Stomach (tissue), 4 donors: ENCODE measurements around the gene ACO2.

ENCODE experiments used
- EP300 ChIP-seq: sonication (generic); formaldehyde crosslinking; IDR thresholded peaks from one replicate; pipeline ENCODE4 v1.6.1; 2017; ENCODE audit warnings: antibody characterized with exemption
- POLR2A ChIP-seq, 4 donors: fragments of 450-650 bp; IDR thresholded peaks; one replicate each; pipeline ENCODE4 v1.6.1; 2016; ENCODE audit warnings: antibody characterized with exemption in 4 of 4, control low read depth in 2 of 4, mild to moderate bottlenecking in 1 of 4, moderate library complexity in 1 of 4
- POLR2AphosphoS5 ChIP-seq, 3 donors: sonication (generic); formaldehyde crosslinking; IDR thresholded peaks; one replicate each; pipeline ENCODE4 v1.6.1; 2016; ENCODE audit warnings: antibody characterized with exemption in 3 of 3
- TF ChIP-seq, protein P1 (sequence below), 7 experiments: fragments of 450-650 bp in 4 of 7; fragments of 200-600 bp in 3 of 7; sonication (generic) in 3 of 7; IDR thresholded peaks; one replicate each; pipeline ENCODE4 v1.5.1; 2016 to 2019; ENCODE audit warnings: antibody characterized with exemption in 7 of 7, control low read depth in 2 of 7, mild to moderate bottlenecking in 1 of 7

DNA sequence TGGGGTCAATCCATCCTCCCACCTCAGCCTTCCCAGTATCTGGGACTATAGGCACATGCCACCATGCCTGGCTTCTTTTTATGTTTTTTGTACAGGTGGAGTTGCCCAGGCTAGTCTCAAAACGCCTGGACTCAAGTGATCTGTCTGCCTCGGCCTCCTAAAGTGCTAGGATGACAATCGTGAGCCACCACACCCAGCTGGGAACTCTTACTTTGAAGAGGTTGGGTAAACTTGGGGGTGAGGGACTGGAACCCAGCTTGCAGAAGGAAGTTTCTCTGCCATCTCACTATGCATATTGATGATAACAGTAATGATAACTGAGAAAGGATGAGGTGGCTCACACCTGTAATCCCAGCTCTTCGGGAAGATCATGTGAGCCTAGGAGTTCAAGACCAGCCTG lies 35.9 kb downstream of the ACO2 start:
- TF ChIP-seq POLR2AphosphoS5 (IDR thresholded peaks at IDR 0.05) = no peak
- TF ChIP-seq, protein P1, sequence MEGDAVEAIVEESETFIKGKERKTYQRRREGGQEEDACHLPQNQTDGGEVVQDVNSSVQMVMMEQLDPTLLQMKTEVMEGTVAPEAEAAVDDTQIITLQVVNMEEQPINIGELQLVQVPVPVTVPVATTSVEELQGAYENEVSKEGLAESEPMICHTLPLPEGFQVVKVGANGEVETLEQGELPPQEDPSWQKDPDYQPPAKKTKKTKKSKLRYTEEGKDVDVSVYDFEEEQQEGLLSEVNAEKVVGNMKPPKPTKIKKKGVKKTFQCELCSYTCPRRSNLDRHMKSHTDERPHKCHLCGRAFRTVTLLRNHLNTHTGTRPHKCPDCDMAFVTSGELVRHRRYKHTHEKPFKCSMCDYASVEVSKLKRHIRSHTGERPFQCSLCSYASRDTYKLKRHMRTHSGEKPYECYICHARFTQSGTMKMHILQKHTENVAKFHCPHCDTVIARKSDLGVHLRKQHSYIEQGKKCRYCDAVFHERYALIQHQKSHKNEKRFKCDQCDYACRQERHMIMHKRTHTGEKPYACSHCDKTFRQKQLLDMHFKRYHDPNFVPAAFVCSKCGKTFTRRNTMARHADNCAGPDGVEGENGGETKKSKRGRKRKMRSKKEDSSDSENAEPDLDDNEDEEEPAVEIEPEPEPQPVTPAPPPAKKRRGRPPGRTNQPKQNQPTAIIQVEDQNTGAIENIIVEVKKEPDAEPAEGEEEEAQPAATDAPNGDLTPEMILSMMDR (IDR thresholded peaks at IDR 0.05) = no peak
- TF ChIP-seq POLR2A (IDR thresholded peaks at IDR 0.05) = no peak
- TF ChIP-seq EP300 = no peak
